Measurements from ENCODE around the gene SYCE3.
A peak's percentile ranks its signal among the peaks of the same experiment; 100 is the strongest.

The SYCE3 gene

DNA sequence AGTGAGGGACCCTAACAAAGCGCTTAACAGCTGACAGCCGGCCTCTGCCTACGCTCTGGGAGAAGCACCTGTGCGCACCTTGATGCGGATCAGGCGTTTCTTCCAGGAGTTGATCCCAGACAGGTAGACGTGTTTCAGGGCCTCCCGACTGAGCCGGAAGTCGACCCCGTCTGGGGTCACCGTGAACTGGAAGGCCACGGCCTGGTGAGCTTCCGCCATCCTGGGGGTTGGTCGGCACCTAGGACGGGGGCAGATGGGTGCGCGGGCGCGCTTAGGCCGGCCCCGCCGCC is 14.9 kb upstream of the SYCE3 start:
- no peak for DNase-seq (ENCODE audit: low read depth, low spot score)
- H3K27ac ChIP-seq: no peak overlapping the region

- no peak overlapping the region for H3K27ac ChIP-seq
- DNase-seq (ENCODE audit: low read depth, low spot score): no peak
Measured at GRCh38 chr22:50576806-50577696, 14.3 kb upstream of the SYCE3 start.

GRCh38 chr22:50576070-50576469 is 13.4 kb upstream of the SYCE3 start:
- no peak for DNase-seq (ENCODE audit: low read depth, low spot score)
- H3K27ac ChIP-seq: no peak overlapping the region

GRCh38 chr22:50575426-50575941 is 12.8 kb upstream of the SYCE3 start:
- DNase-seq (ENCODE audit: low read depth, low spot score): no peak
- no peak overlapping the region for H3K27ac ChIP-seq

DNA sequence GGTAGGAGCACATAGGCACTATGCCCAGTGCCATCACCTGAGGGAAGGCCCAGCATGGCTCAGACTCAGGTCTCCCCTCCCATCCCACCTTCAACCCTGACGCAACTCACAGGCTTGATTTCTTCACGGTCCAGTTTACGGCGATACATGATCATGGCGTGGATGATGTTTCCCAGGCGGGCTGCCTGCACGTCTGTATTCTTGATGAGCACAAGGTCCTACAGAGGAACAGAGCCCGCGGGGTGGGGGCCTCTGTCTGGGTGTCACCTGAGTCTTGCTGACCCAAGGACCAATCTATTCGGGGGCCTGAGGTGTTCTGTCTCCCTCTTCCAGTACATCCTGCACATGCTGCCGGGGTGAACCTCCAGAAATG is 11.7 kb upstream of the SYCE3 start:
- no peak overlapping the region for H3K27ac ChIP-seq

DNA sequence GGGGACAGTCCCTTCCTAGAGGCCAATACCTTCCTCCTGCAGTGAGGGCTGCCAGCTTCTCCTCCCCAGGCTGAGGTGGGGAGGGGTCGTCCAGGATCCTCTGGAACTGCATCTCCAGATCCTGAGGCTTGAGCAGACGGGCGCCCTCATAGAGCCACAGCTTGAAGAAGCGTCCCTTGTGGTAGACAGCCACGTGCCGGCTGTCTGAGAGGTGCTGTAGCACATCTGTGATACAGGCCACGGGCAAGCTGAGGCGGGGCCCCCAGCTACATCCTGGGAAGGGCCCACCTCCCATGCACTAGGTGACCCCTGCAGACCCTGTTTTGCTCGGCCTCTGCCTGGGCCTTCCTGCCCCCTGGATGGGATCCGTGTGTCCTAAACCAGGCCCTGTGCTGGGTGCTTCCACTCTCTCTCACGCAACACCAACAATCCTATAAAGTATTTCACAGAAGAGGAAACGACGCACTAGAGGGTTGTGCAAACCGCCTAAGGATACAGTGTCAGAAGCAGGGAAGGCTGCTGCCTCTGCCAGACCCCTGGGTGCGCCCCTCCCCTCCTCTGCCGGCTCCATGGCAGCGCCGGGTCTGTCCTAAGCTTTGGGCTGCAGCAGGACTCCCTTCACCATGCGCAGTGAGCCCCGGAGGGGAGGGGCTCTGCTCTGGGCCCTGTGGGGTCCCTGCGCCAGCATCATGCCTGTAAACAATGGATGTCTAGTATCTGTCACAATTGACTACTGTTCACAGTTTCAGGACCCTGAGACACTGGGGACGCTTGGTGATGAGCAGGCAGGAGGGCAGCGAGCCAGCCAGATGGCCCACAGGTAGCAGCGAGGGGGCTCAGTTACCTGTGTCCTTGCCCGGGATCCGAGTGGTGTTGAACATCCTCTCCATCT is 11.0 kb upstream of the SYCE3 start:
- DNase-seq (ENCODE audit: low read depth, low spot score): no peak
- no peak overlapping the region for H3K27ac ChIP-seq

More for the DNA sequence above, 11.7 kb upstream of the SYCE3 start:
- no peak for DNase-seq (ENCODE audit: low read depth, low spot score)

- DNase-seq (ENCODE audit: low read depth, low spot score): no peak
- H3K27ac ChIP-seq: no peak overlapping the region
Measured at GRCh38 chr22:50572965-50573364, 10.2 kb upstream of the SYCE3 start.

DNA sequence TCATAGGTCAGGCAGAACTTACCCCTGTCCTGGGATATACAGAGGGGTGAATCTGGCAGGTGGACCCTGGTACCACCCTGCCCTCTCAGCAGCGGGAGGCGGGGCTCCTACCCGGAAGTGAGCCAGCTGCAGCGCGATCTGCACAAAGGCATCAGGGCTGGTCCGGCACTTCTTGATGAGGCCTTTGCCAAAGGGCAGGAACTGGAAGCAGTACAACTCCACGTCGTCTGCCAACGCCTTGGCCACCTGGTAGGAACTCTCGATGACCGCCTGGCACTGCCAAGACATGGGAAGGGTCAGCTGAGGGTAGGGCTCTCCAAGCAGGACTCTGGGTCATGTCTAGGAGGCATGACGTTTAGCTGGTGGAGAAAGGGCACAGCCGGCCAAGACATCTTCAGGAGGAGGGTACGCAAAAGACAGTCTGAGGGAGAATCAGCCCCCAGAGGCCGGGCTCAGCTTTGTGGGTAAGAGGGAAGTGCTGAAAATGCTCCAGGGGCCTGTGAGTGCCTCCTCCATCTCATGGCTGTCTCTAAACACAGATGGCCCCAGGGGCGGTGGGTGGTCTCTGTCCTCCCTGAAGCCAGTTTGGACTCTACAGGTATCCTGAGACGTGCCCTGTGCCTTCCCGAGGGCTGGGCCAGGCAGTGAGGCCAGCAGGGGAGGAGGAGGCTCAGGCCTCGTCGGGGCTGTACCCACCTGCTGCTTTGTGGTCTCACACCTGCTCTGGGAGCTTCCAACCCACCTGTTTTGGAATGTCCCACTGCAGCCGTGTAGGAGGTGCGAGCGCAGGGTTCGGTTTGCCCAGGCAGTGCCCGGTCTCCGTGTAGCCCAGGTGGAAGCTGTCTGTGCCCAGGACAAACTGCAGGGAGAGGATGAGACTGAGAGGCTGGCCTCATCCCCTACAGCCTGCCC is 8.8 kb upstream of the SYCE3 start:
- DNase-seq (ENCODE audit: low read depth, low spot score): no peak
- H3K27ac ChIP-seq: no peak overlapping the region

- DNase-seq (ENCODE audit: low read depth, low spot score): no peak
Measured at GRCh38 chr22:50570861-50571260, 8.1 kb upstream of the SYCE3 start.

DNA sequence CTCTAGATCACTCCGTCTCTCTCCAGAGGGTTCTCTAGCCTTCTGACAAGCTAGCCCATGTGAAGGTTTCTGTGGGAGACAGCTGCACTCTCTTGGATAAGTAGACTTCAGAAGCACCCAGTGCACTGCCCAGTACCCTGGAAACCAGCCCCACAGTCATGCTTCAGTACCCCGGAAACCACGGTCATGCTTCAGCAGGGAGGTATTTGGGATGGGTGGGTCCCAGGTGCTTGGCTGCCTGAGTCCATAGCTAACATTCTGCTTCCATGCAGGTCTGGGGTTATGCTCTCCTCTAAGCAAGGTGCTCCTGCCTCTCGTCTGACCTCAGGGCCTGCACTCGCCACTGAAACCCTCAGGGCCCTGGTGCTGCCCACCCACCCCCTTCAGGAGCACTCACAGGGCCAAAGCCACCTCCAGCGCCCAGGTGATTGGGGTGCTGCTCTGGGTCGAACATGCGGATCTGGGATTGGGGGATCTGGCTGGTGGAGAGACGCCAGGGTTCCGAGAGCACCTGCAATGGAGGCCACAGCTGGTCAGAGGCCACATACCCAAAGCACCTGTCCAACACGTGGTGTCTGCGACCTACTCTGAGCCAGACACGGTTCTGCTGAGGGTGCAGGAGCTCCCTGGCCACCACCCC is 7.3 kb upstream of the SYCE3 start:
- DNase-seq (ENCODE audit: low read depth, low spot score): no peak
- no peak overlapping the region for H3K27ac ChIP-seq

More at GRCh38 chr22:50570861-50571260, 8.1 kb upstream of the SYCE3 start:
- no peak overlapping the region for H3K27ac ChIP-seq

DNA sequence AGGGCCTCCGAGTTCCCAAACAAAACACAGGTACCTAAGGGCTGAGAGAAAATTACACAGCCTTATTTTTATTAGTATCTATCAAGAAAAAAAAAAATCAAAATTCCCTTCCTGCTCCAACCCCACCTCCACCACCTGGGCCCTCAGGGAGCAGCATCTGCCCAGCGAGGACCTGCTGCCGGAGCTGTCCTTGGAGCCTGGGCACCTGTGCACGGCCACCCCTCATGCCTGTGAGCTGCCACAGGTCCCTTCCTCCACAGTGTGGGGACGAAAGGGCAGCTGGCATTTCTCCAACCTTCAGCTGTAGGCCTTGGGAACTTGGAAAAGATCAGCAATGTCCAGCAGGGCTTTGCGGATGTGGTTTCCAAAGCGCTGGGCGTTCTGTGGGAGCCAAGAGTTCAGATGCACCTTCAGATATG is 6.3 kb upstream of the SYCE3 start:
- DNase-seq (ENCODE audit: low read depth, low spot score): no peak
- no peak overlapping the region for H3K27ac ChIP-seq

- no peak for DNase-seq (ENCODE audit: low read depth, low spot score)
- H3K27ac ChIP-seq: no peak overlapping the region
Measured at GRCh38 chr22:50568626-50569025, 5.9 kb upstream of the SYCE3 start.

- no peak for DNase-seq (ENCODE audit: low read depth, low spot score)
- H3K27ac ChIP-seq: no peak overlapping the region
Measured at GRCh38 chr22:50567721-50568252, 5.1 kb upstream of the SYCE3 start.

DNA sequence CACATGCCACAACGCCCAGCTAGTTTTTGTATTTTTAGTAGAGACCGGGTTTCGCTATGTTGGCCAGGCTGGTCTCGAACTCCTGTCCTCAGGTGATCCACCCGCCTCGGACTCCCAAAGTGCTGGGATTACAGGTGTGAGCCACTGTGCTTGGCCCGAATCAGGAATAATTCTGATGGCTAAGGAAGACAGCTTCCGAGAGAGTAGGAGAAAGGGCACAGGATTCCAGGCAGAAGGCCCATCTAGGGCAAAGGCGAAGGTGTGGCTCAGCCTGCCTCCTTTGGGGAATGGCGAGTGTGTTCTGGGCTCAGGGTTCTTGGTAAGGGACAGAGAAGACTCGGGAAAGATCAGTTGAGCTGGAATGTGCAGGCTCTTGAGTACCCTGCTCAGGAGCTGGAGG is 1.6 kb upstream of the SYCE3 start:
- no peak overlapping the region for H3K27ac ChIP-seq
- DNase-seq (ENCODE audit: low read depth, low spot score): no peak

DNA sequence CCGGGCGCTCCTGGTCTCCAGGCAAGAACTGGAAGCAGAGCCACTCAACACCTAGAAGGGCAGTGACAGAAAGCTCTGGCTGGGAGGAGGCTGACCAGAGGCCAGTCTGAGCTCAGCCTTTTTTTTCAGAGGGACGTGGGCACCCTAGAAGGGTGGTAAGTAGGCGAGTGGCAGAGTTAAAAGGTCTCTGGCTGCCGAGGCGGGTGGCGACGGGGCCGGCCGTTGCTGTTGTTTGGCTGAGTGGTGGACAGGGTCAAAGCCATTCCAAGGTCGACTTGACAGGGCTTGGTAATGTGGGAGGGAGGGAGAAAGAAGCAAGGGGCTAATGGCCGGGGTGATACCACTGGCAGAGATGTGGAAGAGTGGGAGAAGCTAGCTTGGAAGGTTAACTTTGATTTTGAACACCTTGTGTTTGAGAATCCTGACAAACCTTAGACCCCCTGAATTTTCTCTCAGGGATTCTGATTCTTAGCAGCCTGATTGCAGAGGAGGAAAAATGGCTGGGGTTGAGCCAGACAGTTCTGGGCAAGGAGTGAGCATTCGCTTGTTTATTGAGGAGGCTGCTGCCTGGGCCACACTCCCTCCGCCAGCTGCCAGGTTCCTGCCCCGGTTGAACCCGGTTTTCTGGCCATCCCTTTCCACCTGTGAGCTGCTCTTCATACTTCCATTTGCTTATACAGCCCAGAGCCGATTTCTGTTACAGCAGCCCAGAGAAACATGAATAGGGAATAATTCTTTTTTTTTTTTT is 868 bp upstream of the SYCE3 start:
- DNase-seq (ENCODE audit: low read depth, low spot score): no peak
- H3K27ac ChIP-seq: peak overlapping the region; percentile 47

GRCh38 chr22:50561401-50562358 is 1.0 kb downstream of the SYCE3 start:
- no peak for DNase-seq (ENCODE audit: low read depth, low spot score)
- no peak overlapping the region for H3K27ac ChIP-seq

- peak overlapping the region; percentile 46 for H3K27ac ChIP-seq
- DNase-seq (ENCODE audit: low read depth, low spot score): no peak
Measured at GRCh38 chr22:50560034-50560433, 2.7 kb downstream of the SYCE3 start.

DNA sequence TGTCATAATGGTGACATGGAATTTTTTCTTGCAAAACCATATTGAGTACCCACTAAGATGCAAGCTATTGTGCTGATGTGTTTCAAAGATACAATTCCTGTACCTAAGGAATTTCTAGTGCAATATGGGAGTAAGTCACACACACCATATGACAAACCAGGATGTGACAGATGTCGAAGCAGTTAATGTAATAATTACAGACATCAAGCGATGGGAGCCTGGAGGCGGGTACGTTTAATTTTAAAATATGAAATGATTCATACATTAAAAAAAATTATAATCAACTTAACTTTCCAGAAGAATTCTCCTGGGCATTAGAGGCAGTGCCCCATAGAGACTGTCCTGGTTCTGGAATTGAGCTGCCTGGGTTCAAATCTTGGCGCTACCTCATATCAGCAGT is 6.0 kb downstream of the SYCE3 start:
- no peak overlapping the region for H3K27ac ChIP-seq
- DNase-seq (ENCODE audit: low read depth, low spot score): no peak
